A673 (cell line): Measurements from ENCODE around the gene ZSCAN16. TPM values are rescaled to one million over a fixed set of nuclear protein-coding genes. Genes with fewer than 3 reads are reported as not detected.

Source experiments
- BruUV-seq: library from RNA; stranded (reverse); fragments of 400-500 nt; replicated peaks from 2 replicates; lab custom pipeline; 2021; lab: Mats Ljungman, UMichigan
- CTCF ChIA-PET: fragments of 300-600 bp; sonication (Branson Sonifier 250); formaldehyde crosslinking; loops from one replicate; lab custom pipeline; 2022; ENCODE audit warnings: antibody characterized with exemption; lab: Charles Lee
- POLR2A ChIA-PET: fragments of 300-600 bp; sonication (Branson Sonifier 250); formaldehyde crosslinking; loops from one replicate; lab custom pipeline; 2022; ENCODE audit warnings: antibody characterized with exemption; ENCODE audit not compliant: low non-redundant PET; lab: Charles Lee
- DNase-seq: peaks from one replicate; pipeline ENCODE4 v3.0.0-alpha.2; 2015; ENCODE audit warnings: low spot score
- H3K27ac ChIP-seq: fragments of 200-600 bp; sonication (generic); 2 replicates; pipeline ENCODE4 v1.5.1; 2016; ENCODE audit warnings: mixed run types, low read depth, mild to moderate bottlenecking, mixed read lengths, antibody characterized with exemption, low read length; ENCODE audit not compliant: poor library complexity, severe bottlenecking
- H3K27me3 ChIP-seq: fragments of 200-600 bp; sonication (generic); replicated peaks from 2 replicates; pipeline ENCODE4 v1.6.1; 2017; ENCODE audit warnings: mixed run types, low read depth, mild to moderate bottlenecking, mixed read lengths, antibody characterized with exemption, low read length; ENCODE audit not compliant: insufficient read depth, poor library complexity
- H3K36me3 ChIP-seq: fragments of 200-600 bp; sonication (generic); 2 replicates; pipeline ENCODE4 v1.6.1; 2016; ENCODE audit warnings: mixed run types, mild to moderate bottlenecking, mixed read lengths, antibody characterized with exemption, low read length; ENCODE audit not compliant: insufficient read depth, poor library complexity, severe bottlenecking
- H3K4me1 ChIP-seq: fragments of 200-600 bp; sonication (generic); 2 replicates; pipeline ENCODE4 v1.6.1; 2017; ENCODE audit warnings: mixed run types, mild to moderate bottlenecking, mixed read lengths, antibody characterized with exemption, low read length; ENCODE audit not compliant: insufficient read depth, poor library complexity, severe bottlenecking
- H3K4me3 ChIP-seq: fragments of 200-600 bp; sonication (generic); 2 replicates; pipeline ENCODE4 v1.5.1; 2016; ENCODE audit warnings: low read depth, mixed run types, mild to moderate bottlenecking, mixed read lengths, low read length; ENCODE audit not compliant: poor library complexity, severe bottlenecking
- H3K9me3 ChIP-seq: fragments of 200-600 bp; sonication (generic); 2 replicates; pipeline ENCODE4 v1.6.1; 2016; ENCODE audit warnings: mixed run types, low read depth, mild to moderate bottlenecking, mixed read lengths, antibody characterized with exemption, low read length; ENCODE audit not compliant: poor library complexity, severe bottlenecking
- EZH2 ChIP-seq: fragments of 200-600 bp; sonication (generic); IDR thresholded peaks from 2 replicates; pipeline ENCODE4 v1.6.1; 2017; ENCODE audit warnings: borderline replicate concordance, low read depth, mild to moderate bottlenecking, mixed read lengths, antibody characterized with exemption, low read length; ENCODE audit not compliant: poor library complexity, severe bottlenecking
- intact Hi-C: fragments of 100-400 bp; cut with micrococcal nuclease; formaldehyde crosslinking; loops from one replicate; pipeline ENCODE4 v1.10.0; 2022; ENCODE audit not compliant: unreplicated experiment
- total RNA-seq: library from RNA; stranded (reverse); gene quantifications from 2 replicates; pipeline ENCODE4 v1.2.3, GENCODE V29; 2021
- TF ChIP-seq, protein P1 (sequence below): fragments of 300-800, 200-600 bp; sonication (generic); conservative IDR thresholded peaks from 2 replicates; pipeline ENCODE4 v1.5.1; 2017; ENCODE audit warnings: low read depth, mild to moderate bottlenecking, antibody characterized with exemption, low read length, moderate library complexity, mixed read lengths

The ZSCAN16 gene
- total RNA-seq, 1 experiment from 2014 or later, result 8.0 TPM

DNA sequence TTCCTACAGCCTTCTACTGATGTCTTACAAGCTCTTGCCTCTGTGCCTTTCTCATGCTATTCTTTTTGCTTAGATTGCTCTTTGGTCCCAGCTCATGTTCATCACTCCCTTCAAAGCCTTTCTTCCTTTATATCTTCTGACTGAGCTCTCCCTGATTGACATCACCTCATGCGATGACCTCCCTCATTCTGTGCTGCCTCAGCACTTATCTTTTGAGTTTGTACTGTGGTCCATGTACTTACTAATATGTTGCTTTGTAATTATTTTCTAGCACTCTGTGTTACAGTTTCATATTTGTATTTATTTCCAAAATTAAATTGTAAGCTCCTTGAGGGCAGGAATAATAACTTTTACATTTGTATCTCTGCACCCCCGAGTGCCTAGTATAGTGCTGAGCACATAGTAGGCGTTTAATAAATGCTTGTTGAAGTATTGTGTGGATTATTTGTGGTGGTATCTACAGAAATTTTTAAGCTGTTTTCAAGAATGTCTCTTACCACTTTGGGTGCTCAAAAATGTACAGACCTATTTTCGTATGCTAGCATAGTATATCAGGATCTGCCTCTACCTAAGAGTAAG lies 34.7 kb downstream of the ZSCAN16 start:
- no peaks in the 10 kb centered on the region for H3K4me1 ChIP-seq
- H3K27me3 ChIP-seq, result no peaks in the 10 kb centered on the region
- H3K27ac ChIP-seq, result no peak overlapping the region
- intact Hi-C loops, result no loop called here
- TF ChIP-seq, protein P1, sequence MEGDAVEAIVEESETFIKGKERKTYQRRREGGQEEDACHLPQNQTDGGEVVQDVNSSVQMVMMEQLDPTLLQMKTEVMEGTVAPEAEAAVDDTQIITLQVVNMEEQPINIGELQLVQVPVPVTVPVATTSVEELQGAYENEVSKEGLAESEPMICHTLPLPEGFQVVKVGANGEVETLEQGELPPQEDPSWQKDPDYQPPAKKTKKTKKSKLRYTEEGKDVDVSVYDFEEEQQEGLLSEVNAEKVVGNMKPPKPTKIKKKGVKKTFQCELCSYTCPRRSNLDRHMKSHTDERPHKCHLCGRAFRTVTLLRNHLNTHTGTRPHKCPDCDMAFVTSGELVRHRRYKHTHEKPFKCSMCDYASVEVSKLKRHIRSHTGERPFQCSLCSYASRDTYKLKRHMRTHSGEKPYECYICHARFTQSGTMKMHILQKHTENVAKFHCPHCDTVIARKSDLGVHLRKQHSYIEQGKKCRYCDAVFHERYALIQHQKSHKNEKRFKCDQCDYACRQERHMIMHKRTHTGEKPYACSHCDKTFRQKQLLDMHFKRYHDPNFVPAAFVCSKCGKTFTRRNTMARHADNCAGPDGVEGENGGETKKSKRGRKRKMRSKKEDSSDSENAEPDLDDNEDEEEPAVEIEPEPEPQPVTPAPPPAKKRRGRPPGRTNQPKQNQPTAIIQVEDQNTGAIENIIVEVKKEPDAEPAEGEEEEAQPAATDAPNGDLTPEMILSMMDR, result no peak
- TF ChIP-seq EZH2, result no peak
- CTCF ChIA-PET, result interaction anchor here (0.6 kb wide), 1 partner anchor 1467 kb away, joined by 3 read pairs; no protein-coding TSS in a partner anchor
- POLR2A ChIA-PET, result no interaction called here
- H3K9me3 ChIP-seq, result peaks cover under 1% of the 10 kb centered on the region
- no peak for DNase-seq
- H3K4me3 ChIP-seq, result no peak overlapping the region
- H3K36me3 ChIP-seq, result peaks cover 16% of the 10 kb centered on the region
- no TSS peak for BruUV-seq

DNA sequence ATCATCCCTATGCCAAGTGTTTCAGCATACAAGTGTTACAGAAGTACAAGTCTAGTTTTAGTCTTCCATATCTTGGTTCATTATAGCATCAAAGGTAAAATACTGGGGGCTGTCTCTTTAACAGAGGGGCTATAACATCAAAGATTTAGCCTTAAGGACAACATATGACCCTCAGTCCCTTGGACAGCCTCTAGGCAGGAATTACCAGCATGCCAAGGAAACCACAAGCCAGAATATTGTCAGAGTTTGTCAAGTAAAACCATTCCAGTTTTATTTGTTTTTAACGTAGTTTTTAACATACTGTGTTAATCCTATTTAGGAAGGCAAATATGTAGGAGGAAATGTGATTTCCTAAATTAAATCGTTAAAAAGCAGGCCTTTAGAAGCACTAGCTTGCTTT lies 35.8 kb downstream of the ZSCAN16 start:
- CTCF ChIA-PET, result no interaction called here
- POLR2A ChIA-PET, result no interaction called here
- H3K36me3 ChIP-seq, result peaks cover 5% of the 10 kb centered on the region
- H3K4me3 ChIP-seq, result no peak overlapping the region
- DNase-seq, result peak; percentile 7
- H3K27ac ChIP-seq, result no peak overlapping the region
- intact Hi-C loops, result no loop called here
- H3K9me3 ChIP-seq, result no peaks in the 10 kb centered on the region
- no peaks in the 10 kb centered on the region for H3K4me1 ChIP-seq
- TF ChIP-seq EZH2, result no peak
- TF ChIP-seq, protein P1, result no peak
- BruUV-seq, result no TSS peak
- no peaks in the 10 kb centered on the region for H3K27me3 ChIP-seq

GRCh38 chr6:28161410-28162079 lies 37.1 kb downstream of the ZSCAN16 start:
- POLR2A ChIA-PET, result no interaction called here
- TF ChIP-seq EZH2, result no peak
- TF ChIP-seq, protein P1, result no peak
- Histone ChIP-seq H3K4me3 (peak overlapping the region; percentile 41), H3K27me3 (no peaks in the 10 kb centered on the region), H3K9me3 (no peaks in the 10 kb centered on the region), H3K27ac (no peak overlapping the region), H3K36me3 (no peaks in the 10 kb centered on the region), H3K4me1 (no peaks in the 10 kb centered on the region)
- intact Hi-C loops, result no loop called here
- no TSS peak for BruUV-seq
- CTCF ChIA-PET, result no interaction called here
- DNase-seq, result peak; percentile 81
